GM06990 (cell line): ENCODE results near the gene LAYN.

Experiments
- DNase-seq: peaks from one replicate; pipeline ENCODE4 v3.0.0-alpha.2; 2011; ENCODE audit not compliant: insufficient read length; ENCODE audit errors: extremely low read depth
- H3K27me3 ChIP-seq: replicated peaks from 2 replicates; pipeline ENCODE4 v1.6.0; 2011; ENCODE audit warnings: low read length; ENCODE audit not compliant: control insufficient read depth, insufficient read depth
- H3K36me3 ChIP-seq: 2 replicates; pipeline ENCODE4 v1.5.1; 2011; ENCODE audit warnings: low read length; ENCODE audit not compliant: control insufficient read depth, insufficient read depth
- H3K4me3 ChIP-seq: replicated peaks from 2 replicates; pipeline ENCODE4 v1.5.1; 2011; ENCODE audit warnings: low read depth, mild to moderate bottlenecking, control low read depth, low read length
- CTCF ChIP-seq: IDR thresholded peaks from 2 replicates; pipeline ENCODE4 v1.5.1; 2011; ENCODE audit warnings: low read length, control low read depth, mild to moderate bottlenecking, inconsistent platforms; ENCODE audit not compliant: insufficient read depth, poor library complexity, severe bottlenecking

The LAYN gene

GRCh38 chr11:111589114-111589513 lies 48.6 kb downstream of the LAYN start:
- no peaks in the 10 kb centered on the region for H3K36me3 ChIP-seq
- DNase-seq = no peak
- H3K4me3 ChIP-seq = no peak overlapping the region
- TF ChIP-seq CTCF = no peak
- no peaks in the 10 kb centered on the region for H3K27me3 ChIP-seq

DNA sequence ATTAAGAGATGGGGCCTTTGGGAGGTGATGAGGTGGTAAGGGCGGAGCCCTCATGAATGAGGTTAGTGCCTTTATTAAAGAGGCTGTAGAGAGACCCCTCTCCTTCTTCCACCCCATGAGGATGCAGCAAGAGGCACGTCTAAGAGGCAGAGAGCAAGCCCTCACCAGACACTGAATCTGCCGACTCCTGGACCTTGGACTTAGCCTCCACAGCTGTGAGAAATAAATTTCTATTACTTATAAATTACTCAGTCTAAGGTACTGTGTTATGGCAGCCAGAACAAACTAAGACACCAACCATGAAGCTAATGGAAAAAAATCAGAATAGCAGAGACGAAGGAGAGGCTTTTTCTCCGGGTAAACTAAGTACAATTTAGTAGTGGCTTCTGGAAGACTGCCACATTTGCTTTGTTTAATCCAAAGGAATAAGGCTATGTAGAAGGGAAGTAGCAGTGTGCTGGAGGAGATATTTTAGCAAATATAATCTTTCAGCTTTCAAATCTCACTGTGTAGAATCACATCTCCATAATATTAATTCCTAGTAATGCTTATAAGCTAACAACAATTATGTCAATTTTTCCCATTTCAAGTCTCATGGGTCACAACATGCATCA lies 49.5 kb downstream of the LAYN start:
- TF ChIP-seq CTCF = no peak
- Histone ChIP-seq H3K27me3 (no peaks in the 10 kb centered on the region), H3K4me3 (no peak overlapping the region), H3K36me3 (no peaks in the 10 kb centered on the region)
- DNase-seq = no peak

DNA sequence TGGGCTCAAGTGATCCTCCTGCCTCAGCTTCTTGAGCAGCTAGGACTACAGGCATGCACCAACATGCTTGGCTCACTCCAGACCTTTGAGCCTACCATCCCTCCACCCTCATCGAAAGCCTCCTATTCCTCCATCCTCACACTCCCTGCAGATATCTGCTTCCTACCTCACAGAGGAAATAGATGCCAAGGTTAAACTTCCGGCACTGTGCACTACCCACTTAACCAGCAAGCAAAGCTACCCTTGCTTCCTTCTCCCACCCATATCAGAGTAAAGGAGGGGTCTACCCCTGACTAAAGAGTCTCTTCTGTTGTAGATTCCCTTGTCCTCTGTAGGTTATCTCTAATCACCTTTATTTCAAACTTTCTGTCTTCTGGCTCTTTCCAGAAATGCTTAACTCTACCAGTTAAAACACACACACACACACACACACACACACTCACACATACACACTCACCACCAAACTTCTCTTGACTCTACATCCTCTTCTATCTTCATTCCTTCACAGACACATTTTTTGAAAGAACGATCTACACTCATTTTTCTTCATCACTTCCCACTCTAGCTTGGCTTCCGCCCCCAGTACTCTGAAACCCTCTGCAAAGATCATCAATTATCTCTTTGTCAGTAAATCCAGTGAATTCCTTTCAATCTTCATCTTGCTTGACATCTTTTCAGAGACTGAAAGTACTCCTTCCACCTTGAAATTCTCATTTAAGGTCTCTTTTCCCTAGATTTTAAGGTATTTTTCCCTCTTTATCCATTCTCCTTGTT lies 50.9 kb downstream of the LAYN start:
- H3K4me3 ChIP-seq = no peak overlapping the region
- TF ChIP-seq CTCF = no peak
- H3K36me3 ChIP-seq = no peaks in the 10 kb centered on the region
- no peak for DNase-seq
- H3K27me3 ChIP-seq = no peaks in the 10 kb centered on the region

- no peaks in the 10 kb centered on the region for H3K27me3 ChIP-seq
- H3K4me3 ChIP-seq = no peak overlapping the region
- no peaks in the 10 kb centered on the region for H3K36me3 ChIP-seq
- no peak for TF ChIP-seq CTCF
- no peak for DNase-seq
Observed at GRCh38 chr11:111592491-111592890, 52.0 kb downstream of the LAYN start.

- H3K36me3 ChIP-seq = no peaks in the 10 kb centered on the region
- H3K27me3 ChIP-seq = no peaks in the 10 kb centered on the region
- TF ChIP-seq CTCF = no peak
- no peak for DNase-seq
- H3K4me3 ChIP-seq = no peak overlapping the region
Observed at GRCh38 chr11:111596319-111596718, 55.8 kb downstream of the LAYN start.
